Measurements from ENCODE around the gene TMSB15C.
"Not testable (repeated sequence)": the region's sequence is repeated elsewhere in the genome, so short reads cannot be mapped to it uniquely, and the experiment has no call there.

The TMSB15C gene
- total RNA-seq = 0 to 0.21 (median 0.05) reads per million in 3 experiments

DNA sequence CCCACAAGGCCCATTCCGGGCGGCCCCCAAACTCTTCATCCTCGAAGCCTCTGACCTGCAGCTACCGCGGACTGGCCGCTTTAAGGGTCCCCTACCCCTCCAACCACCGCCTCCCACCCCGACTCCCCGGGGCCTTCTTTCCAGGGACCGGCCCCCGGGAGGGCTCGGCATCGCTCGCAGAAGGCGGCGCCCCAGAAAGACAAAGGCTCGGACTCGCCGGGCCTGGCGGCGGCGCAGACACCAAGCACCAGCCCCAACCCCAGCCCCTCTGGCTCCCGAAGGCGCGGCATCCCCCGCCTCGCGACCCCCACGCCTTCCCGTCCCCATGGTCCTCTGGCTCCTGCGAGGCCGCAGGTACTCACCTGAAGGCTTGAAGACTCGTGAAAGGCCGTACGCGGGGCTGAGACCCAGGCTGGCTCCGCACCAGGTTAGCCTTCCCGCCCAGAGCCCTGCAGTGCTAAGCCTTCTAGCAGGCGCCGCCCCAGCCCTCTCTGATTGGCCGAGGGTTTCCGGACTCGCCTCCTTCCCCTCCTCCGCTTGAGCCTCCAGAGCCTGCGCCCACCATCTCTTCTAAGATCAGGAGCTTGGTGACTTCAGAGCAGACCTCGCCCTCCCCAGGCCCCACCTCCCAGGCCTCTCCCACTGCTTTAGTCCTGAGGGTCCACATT is at the start of gene TMSB15C:
TMSB15C (minus strand) TSS at position 459 of the 668 bp plus-strand sequence.
- not testable (repeated sequence) for DNase-seq

- DNase-seq = no peak
These were observed 46.8 kb upstream of the TMSB15C start for GRCh38 chrX:104122829-104123228.

DNA sequence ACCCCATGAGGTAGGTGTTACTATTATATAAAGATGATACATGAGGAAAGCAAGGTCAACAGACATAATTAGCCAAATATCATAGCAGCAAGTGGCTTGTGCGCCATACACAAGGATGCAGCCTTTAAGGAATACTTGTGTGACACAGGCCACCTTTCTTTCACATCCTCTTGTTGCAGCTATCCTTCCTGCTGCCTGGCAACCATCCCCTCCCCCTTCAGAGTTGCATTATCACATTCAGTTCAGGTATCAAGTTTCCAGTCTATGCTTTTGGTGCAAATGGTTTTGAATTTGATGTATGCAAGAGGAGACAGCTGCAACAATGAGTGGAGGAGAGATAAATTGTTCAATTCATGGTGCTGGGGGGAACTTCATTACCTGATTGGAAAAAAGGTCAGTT is 42.7 kb upstream of the TMSB15C start:
- DNase-seq = no peak

DNA sequence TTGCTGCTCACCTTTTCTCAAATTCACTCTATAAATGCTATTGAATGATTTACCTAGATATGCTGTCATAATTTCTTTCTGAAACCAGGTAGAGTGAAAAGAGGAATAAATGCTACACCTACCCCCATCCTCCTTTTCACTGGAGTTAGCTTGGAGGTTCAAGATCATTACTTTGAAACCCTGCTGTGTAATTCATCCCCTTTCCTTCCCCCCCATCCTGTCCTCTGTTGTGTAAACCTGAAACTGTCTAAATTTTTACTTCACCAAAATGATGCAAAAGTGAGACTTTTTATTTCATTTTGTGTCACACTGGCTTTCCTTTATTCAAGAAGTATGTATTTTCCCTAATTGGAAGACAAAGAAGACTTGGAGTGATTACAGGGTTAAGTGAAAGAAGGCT is 41.7 kb upstream of the TMSB15C start:
- DNase-seq = no peak

DNA sequence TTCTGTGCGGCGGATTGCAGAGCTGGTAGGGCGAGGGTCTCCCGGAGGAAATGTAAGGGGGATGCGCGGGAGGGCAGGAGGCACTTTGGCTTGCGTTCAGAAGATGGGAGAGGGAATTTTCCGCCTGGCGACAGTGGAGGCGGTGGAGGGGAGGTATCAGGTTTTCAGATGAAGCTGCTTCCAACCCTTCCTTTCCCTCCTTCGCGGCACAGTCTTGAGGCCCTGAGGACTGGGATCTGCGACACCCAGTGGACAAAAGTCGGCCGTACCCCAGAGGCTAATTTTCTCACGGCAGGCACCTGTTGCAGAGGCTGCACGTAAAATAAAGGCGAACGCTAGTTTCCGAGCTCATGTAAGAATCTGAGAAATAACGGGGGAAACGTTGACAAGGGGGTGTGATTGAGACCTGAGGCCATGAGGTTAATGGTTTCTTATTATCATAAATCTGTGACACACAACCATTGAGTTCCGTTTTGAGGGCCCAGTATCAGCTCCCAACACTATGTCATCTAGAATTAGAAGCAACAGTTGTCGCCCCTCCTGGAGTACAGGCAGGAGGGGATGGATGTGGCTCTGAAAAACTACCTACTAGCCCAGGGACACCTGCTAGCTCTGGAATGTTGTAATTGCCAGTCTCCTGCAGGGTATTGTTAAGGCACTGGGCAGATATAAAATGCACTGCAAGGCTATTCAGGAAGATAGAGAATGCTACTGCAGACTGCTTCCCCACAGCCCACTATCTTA is 37.4 kb upstream of the TMSB15C start:
- peak; percentile 47 for DNase-seq

DNA sequence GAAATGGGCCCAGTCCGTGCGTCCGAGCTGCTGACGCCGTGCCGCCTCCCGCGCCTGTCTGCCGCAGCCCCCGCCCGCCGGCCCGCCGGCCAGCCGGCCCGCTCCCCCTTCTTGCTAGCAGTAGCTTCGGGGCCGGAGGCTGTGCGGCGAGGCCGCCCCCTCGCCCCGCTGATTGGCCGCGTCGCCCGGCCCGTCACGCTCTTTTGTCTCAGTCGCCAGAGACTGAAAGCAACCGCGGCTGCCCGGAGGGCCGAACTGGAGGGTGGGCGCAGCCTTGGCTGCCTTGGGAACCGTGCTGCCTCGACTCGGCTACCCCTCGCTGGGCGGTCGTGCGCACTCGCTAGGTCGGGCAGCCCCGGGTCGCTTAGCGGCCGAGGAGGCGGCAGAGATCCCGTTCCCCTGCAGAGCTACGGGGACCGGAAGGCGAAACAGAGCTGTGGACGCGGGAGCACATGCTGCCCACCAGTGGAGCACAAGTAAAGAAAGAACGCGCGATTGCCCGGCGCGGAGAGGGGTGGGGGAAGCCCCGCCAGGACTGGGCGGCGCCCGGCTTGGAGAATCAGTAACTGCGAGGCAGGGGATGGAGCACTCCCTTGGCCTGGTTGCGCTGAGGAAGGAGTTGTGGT is 36.4 kb upstream of the TMSB15C start, which contains the start of gene ZCCHC18:
ZCCHC18 (plus strand) TSS at position 198 of the 626 bp plus-strand sequence. CDS start 1,589 bp downstream, outside the sequence.
- peak; percentile 38 for DNase-seq

DNA sequence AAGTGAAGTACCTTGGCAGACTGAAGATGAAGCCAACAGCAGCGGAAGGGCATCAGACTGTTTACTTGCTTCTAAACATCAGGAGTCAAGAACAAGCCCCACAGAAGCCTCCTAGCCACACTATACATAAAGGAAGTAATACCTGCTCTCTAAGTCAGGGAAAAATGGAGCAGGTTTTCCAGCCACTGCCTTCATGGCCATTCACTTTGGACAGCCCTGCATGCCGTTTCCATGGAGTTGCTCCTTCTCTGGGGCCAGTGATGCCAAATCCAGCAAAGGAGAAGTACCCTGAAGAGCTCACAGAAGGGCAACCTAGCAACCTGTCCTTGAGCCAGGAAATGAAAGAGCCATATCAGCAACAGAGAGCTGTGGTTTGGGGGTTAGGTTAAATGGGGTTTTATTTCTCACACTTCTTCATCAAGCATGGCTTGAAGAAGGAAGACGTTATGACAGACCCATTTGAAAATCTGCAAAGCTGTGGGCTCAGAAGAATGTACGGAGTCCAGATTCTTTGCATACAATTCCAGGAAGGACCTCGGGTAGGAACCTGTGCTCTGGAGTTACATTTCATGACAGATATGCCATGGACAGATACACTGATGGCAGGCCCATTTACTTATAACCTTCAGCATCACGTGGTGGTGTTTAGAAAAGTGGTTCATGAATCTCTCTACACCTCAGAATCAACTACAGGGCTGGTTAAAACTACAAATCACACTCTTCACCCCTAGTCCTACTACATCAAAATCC is 34.6 kb upstream of the TMSB15C start:
- peak; percentile 55 for DNase-seq

GRCh38 chrX:104108955-104109354 is 32.9 kb upstream of the TMSB15C start:
- DNase-seq = no peak

DNA sequence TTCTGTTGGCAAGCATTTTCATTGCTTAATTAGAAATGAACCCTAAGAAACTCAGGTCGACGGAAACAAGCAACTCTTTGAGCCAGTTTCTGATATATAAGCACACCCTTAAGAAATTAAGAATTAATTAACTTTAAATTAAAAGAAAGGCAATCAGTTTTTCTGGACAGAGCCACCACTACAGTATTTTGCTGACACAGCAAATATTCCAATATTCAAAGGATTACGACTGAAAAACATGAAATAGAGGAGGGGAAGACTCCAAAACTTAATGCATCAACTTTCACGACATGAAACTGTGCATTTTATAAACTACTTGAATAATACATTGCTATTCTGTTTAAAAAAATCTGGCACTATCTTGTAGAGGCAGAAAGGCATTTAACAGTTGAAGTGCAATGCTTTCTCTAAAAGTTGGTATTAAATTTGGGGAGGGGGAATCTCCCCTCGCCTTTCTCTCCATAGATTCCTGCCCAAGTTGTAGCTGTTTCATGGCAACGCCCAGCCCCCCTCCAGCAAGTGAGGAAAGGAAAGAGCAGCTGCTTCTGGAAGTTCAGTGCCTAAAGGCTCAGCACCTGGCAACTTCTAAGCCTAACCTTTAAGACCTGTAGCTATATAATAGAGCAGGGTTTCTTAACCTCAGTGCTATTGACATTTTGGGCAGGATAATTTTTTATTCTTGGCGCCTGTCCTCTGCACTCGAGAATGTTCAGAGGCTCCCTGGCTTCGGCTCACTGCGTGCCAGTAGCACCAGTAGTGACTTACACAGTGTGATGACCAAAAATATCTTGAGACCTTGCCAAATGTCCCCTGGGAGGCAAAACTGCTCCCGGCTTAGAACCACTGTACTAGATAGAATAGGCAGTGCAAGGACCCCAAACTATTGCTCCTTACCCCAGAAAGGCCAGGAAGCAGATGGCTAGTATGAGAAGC is 29.6 kb upstream of the TMSB15C start:
- DNase-seq = no peak

GRCh38 chrX:104104676-104105075 is 28.6 kb upstream of the TMSB15C start:
- DNase-seq = no peak

DNA sequence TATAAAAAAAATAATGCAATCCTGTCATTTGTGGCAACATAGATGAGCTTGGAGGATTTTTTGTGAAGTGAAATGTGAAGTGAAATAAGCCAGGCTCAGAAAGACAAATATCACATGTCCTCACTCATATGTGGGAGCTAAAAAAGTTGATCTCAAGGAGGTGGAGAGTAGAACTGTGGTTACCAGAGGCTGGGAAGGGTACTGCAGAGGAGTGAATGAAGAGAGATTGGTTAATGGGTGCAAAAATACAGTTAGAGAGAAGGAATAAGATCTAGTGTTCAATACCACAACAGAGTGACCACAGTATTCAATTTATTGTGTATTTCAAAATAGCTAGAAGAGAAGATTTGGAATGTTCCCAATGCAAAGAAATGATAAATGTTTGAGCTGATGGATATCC is 22.9 kb upstream of the TMSB15C start:
- no peak for DNase-seq

DNA sequence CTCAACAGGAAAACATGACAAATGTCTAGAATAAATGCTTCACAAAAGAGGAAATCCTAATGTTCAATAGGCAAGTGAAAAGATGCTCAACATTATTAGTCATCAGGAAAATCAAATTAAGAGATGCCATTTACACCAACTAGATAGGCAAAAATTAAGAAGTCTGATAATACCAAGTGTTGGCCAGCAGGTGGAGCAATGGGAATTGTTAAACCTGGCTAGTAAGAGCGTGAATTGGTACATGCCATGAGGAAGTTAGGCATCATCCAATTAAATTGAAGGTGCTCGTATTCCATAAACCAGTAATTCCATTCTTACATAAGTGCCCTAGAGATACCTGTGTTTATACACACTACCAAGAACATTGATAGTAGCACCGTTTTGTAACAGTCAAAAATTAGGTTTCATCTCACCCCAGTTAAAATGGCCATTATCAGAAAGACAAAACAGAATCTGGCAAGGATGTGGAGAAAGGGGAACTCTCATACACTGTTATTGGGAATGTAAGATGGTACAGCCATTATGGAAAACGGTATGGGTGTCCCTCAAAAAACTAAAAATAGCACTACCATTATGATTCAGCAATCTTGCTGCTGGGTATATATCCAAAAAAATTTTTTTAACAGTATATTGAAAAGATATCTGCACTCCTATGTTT is 22.2 kb upstream of the TMSB15C start:
- peak; percentile 49 for DNase-seq

- DNase-seq = no peak
These were observed 9.9 kb upstream of the TMSB15C start for GRCh38 chrX:104085919-104086318.

- no peak for DNase-seq
These were observed 9.4 kb upstream of the TMSB15C start for GRCh38 chrX:104085477-104085876.

- DNase-seq = no peak
These were observed 8.7 kb upstream of the TMSB15C start for GRCh38 chrX:104084534-104085277.

DNA sequence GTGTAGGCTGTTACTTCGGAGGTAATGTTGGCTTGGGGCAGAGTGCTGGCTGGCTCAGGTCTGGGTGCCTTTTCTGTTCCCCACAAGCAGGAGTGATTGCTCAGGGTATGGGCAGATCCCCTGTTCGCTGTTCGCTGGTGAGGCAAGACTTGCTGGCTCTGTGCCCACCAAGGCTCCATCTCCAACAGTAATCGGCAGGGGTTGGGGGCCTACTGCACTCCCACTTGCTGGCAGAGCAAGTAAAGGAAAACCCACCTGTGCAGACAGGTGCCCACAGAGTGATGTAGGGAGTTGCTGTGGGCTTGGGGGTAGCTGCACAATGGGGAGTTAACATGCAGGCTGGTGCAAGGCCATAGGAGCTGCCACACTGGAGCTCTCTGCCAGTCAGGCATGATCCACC is 8.0 kb upstream of the TMSB15C start:
- no peak for DNase-seq

DNA sequence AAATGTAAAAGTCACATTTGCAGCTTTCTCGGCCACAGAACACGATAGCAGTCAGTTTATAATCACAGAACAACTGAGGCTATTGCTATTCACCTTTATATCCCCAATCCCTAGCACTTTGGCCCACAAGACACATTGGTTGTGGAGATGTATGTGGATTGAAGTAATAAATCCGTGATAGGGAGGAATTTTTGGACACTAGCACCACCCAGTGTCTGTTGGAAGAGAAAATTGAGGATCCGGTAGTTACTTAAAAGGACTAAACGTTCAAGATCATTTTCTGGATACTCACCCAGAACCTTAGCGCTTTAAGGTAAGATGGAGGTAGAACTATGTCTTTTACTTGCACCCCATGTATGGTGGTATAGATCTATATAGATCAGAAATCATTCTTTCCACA is 1.8 kb upstream of the TMSB15C start:
- DNase-seq = not testable (repeated sequence)

DNA sequence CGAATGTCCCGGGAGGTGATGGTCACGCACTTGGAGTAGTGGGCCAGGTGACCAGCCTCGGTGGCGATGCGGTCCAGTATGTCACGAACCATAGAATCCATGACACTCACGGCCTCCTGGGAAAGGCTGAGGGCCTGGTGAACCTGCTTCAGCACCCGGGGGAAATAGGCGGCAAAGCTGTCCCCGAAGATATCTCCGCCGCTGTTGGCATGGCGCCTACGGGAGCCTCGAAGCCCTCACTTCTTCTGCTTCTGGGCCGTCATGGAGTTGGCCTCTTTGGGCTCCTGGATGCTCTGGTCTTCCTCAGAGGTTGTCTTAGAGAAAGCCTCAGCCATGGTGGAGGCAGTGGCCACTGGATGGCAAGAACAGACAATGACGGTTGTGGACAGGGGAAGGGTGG is 13.4 kb downstream of the TMSB15C start:
- DNase-seq = not testable (repeated sequence)

GRCh38 chrX:104054956-104055355 is 21.1 kb downstream of the TMSB15C start:
- DNase-seq = not testable (repeated sequence)

DNA sequence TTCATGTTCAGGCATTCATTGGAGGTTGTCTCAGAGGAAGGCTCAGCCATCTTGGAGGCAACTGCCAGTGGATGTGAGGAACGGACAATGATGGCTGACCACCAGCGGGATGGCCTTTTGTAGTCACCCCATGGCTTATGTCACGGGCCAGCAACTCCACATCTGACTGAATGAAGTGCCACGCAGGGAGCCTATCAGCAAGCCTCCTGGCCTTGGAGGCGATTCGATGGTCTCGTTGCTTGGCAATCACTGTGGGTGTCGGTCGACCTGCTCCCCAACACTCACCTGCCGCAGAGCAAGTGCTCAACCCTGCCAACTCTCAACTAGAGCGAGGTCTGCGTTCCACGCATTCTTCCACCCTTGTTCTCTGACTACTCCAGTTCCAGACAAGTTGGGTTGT is 28.9 kb downstream of the TMSB15C start:
- DNase-seq = no peak

- DNase-seq = no peak
These were observed 30.4 kb downstream of the TMSB15C start for GRCh38 chrX:104045642-104046041.
